T-helper 1 cell treated with Interleukin-12 subunit alpha and Interleukin-12 subunit beta and Interleukin-4 antibody, amounts not matched to agents 30 μg/mL and 1 μg/mL, for 36 hours (primary cell): ENCODE measurements around the gene TSPAN11.

ENCODE experiments used
- H3K27ac Mint-ChIP-seq: one replicate; pipeline ENCODE4 v1.8.0; 2021; ENCODE audit warnings: mild to moderate bottlenecking, mixed read lengths
- H3K27me3 Mint-ChIP-seq: one replicate; pipeline ENCODE4 v1.8.0; 2021; ENCODE audit warnings: low read depth, mixed read lengths
- H3K36me3 Mint-ChIP-seq: one replicate; pipeline ENCODE4 v1.8.0; 2021; ENCODE audit warnings: low read depth, mixed read lengths
- H3K4me1 Mint-ChIP-seq: one replicate; pipeline ENCODE4 v1.8.0; 2021; ENCODE audit warnings: low read depth, mixed read lengths
- H3K4me3 Mint-ChIP-seq: one replicate; pipeline ENCODE4 v1.8.0; 2021; ENCODE audit warnings: mild to moderate bottlenecking, moderate library complexity, mixed read lengths
- H3K9me3 Mint-ChIP-seq: one replicate; pipeline ENCODE4 v1.8.0; 2021; ENCODE audit warnings: mixed read lengths

TSPAN11 gene

GRCh38 chr12:30930238-30930637 lies 3.7 kb downstream of the TSPAN11 start:
- Mint-ChIP-seq H3K27ac (no peak overlapping the region), H3K4me1 (no peaks in the 10 kb centered on the region), H3K27me3 (peaks cover 40% of the 10 kb centered on the region), H3K36me3 (no peaks in the 10 kb centered on the region), H3K4me3 (no peak overlapping the region), H3K9me3 (no peaks in the 10 kb centered on the region)

GRCh38 chr12:30930641-30931040 lies 4.1 kb downstream of the TSPAN11 start:
- Mint-ChIP-seq H3K4me1 (no peaks in the 10 kb centered on the region), H3K4me3 (no peak overlapping the region), H3K36me3 (no peaks in the 10 kb centered on the region), H3K27me3 (peaks cover 36% of the 10 kb centered on the region), H3K9me3 (no peaks in the 10 kb centered on the region), H3K27ac (no peak overlapping the region)

GRCh38 chr12:30932881-30933280 lies 6.3 kb downstream of the TSPAN11 start:
- Mint-ChIP-seq H3K4me1 (no peaks in the 10 kb centered on the region), H3K9me3 (no peaks in the 10 kb centered on the region), H3K27me3 (peaks cover 19% of the 10 kb centered on the region), H3K27ac (no peak overlapping the region), H3K36me3 (no peaks in the 10 kb centered on the region), H3K4me3 (no peak overlapping the region)

GRCh38 chr12:30934811-30935210 lies 8.3 kb downstream of the TSPAN11 start:
- Mint-ChIP-seq H3K9me3 (no peaks in the 10 kb centered on the region), H3K27me3 (peaks cover 3% of the 10 kb centered on the region), H3K4me3 (no peak overlapping the region), H3K36me3 (no peaks in the 10 kb centered on the region), H3K4me1 (no peaks in the 10 kb centered on the region), H3K27ac (no peak overlapping the region)

- no peak overlapping the region for H3K4me3 Mint-ChIP-seq
- no peaks in the 10 kb centered on the region for H3K9me3 Mint-ChIP-seq
- H3K27me3 Mint-ChIP-seq, result no peaks in the 10 kb centered on the region
- no peak overlapping the region for H3K27ac Mint-ChIP-seq
- no peaks in the 10 kb centered on the region for H3K36me3 Mint-ChIP-seq
- H3K4me1 Mint-ChIP-seq, result no peaks in the 10 kb centered on the region
These were observed 9.5 kb downstream of the TSPAN11 start for GRCh38 chr12:30936036-30936435.

- no peak overlapping the region for H3K27ac Mint-ChIP-seq
- no peaks in the 10 kb centered on the region for H3K9me3 Mint-ChIP-seq
- H3K4me1 Mint-ChIP-seq, result no peaks in the 10 kb centered on the region
- no peak overlapping the region for H3K4me3 Mint-ChIP-seq
- H3K36me3 Mint-ChIP-seq, result no peaks in the 10 kb centered on the region
- H3K27me3 Mint-ChIP-seq, result no peaks in the 10 kb centered on the region
These were observed 12.7 kb downstream of the TSPAN11 start for GRCh38 chr12:30939234-30939633.

GRCh38 chr12:30942486-30942885 lies 15.9 kb downstream of the TSPAN11 start:
- Mint-ChIP-seq H3K27me3 (no peaks in the 10 kb centered on the region), H3K27ac (no peak overlapping the region), H3K36me3 (no peaks in the 10 kb centered on the region), H3K4me1 (no peaks in the 10 kb centered on the region), H3K4me3 (no peak overlapping the region), H3K9me3 (no peaks in the 10 kb centered on the region)

GRCh38 chr12:30942936-30943335 lies 16.4 kb downstream of the TSPAN11 start:
- Mint-ChIP-seq H3K4me1 (no peaks in the 10 kb centered on the region), H3K27me3 (no peaks in the 10 kb centered on the region), H3K27ac (no peak overlapping the region), H3K4me3 (no peak overlapping the region), H3K36me3 (no peaks in the 10 kb centered on the region), H3K9me3 (no peaks in the 10 kb centered on the region)

GRCh38 chr12:30945443-30946164 lies 19.1 kb downstream of the TSPAN11 start:
- no peaks in the 10 kb centered on the region for H3K4me1 Mint-ChIP-seq
- H3K9me3 Mint-ChIP-seq, result no peaks in the 10 kb centered on the region
- no peaks in the 10 kb centered on the region for H3K36me3 Mint-ChIP-seq
- H3K27me3 Mint-ChIP-seq, result no peaks in the 10 kb centered on the region
- H3K27ac Mint-ChIP-seq, result no peak overlapping the region
- H3K4me3 Mint-ChIP-seq, result no peak overlapping the region

- no peaks in the 10 kb centered on the region for H3K36me3 Mint-ChIP-seq
- no peak overlapping the region for H3K4me3 Mint-ChIP-seq
- no peaks in the 10 kb centered on the region for H3K9me3 Mint-ChIP-seq
- H3K4me1 Mint-ChIP-seq, result no peaks in the 10 kb centered on the region
- peaks cover 5% of the 10 kb centered on the region for H3K27me3 Mint-ChIP-seq
- H3K27ac Mint-ChIP-seq, result no peak overlapping the region
These were observed 25.5 kb downstream of the TSPAN11 start for GRCh38 chr12:30952015-30952414.

- Mint-ChIP-seq H3K36me3 (no peaks in the 10 kb centered on the region), H3K4me1 (no peaks in the 10 kb centered on the region), H3K9me3 (no peaks in the 10 kb centered on the region), H3K4me3 (no peak overlapping the region), H3K27ac (no peak overlapping the region), H3K27me3 (peaks cover 5% of the 10 kb centered on the region)
These were observed 26.7 kb downstream of the TSPAN11 start for GRCh38 chr12:30953257-30953656.

- Mint-ChIP-seq H3K27ac (no peak overlapping the region), H3K4me1 (no peaks in the 10 kb centered on the region), H3K36me3 (no peaks in the 10 kb centered on the region), H3K4me3 (no peak overlapping the region), H3K27me3 (peaks cover 5% of the 10 kb centered on the region), H3K9me3 (no peaks in the 10 kb centered on the region)
These were observed 27.6 kb downstream of the TSPAN11 start for GRCh38 chr12:30953951-30954751.

- Mint-ChIP-seq H3K4me3 (no peak overlapping the region), H3K4me1 (no peaks in the 10 kb centered on the region), H3K9me3 (no peaks in the 10 kb centered on the region), H3K27ac (no peak overlapping the region), H3K36me3 (no peaks in the 10 kb centered on the region), H3K27me3 (peaks cover 5% of the 10 kb centered on the region)
These were observed 28.7 kb downstream of the TSPAN11 start for GRCh38 chr12:30955214-30955613.

GRCh38 chr12:30959110-30959710 lies 32.7 kb downstream of the TSPAN11 start:
- Mint-ChIP-seq H3K4me1 (no peaks in the 10 kb centered on the region), H3K27ac (no peak overlapping the region), H3K4me3 (no peak overlapping the region), H3K36me3 (no peaks in the 10 kb centered on the region), H3K9me3 (no peaks in the 10 kb centered on the region), H3K27me3 (peaks cover 5% of the 10 kb centered on the region)

GRCh38 chr12:30959778-30960177 lies 33.2 kb downstream of the TSPAN11 start:
- peaks cover 5% of the 10 kb centered on the region for H3K27me3 Mint-ChIP-seq
- H3K9me3 Mint-ChIP-seq, result no peaks in the 10 kb centered on the region
- H3K36me3 Mint-ChIP-seq, result no peaks in the 10 kb centered on the region
- H3K4me1 Mint-ChIP-seq, result no peaks in the 10 kb centered on the region
- no peak overlapping the region for H3K27ac Mint-ChIP-seq
- no peak overlapping the region for H3K4me3 Mint-ChIP-seq
